GM18498 (cell line): ENCODE data around the gene SBNO2.

ENCODE experiments used
- ATAC-seq: cut with Tn5 transposase; IDR thresholded peaks from one replicate; pipeline ENCODE4 v1.9.1; 2021; ENCODE audit warnings: mild to moderate bottlenecking, moderate library complexity; ENCODE audit not compliant: unreplicated experiment

SBNO2 gene

GRCh38 chr19:1063909-1064660, 110.0 kb downstream of the SBNO2 start:
- no peak for ATAC-seq

- ATAC-seq = no peak
Measured at GRCh38 chr19:1063030-1063908, 110.8 kb downstream of the SBNO2 start.

GRCh38 chr19:1062387-1063029, 111.6 kb downstream of the SBNO2 start:
- ATAC-seq = no peak

- no peak for ATAC-seq
Measured at GRCh38 chr19:1061987-1062386, 112.1 kb downstream of the SBNO2 start.

GRCh38 chr19:1060689-1061088, 113.4 kb downstream of the SBNO2 start:
- ATAC-seq = no peak

- no peak for ATAC-seq
Measured at GRCh38 chr19:1058112-1058511, 116.0 kb downstream of the SBNO2 start.
